GM18867 (cell line): ENCODE data around the gene WDFY1.
A peak's percentile ranks its signal among the peaks of the same experiment; 100 is the strongest.
"Not testable (repeated sequence)": the region's sequence is repeated elsewhere in the genome, so short reads cannot be mapped to it uniquely, and the experiment has no call there.

Experiments used
- ATAC-seq: cut with Tn5 transposase; IDR thresholded peaks from one replicate; pipeline ENCODE4 v1.9.1; 2021; ENCODE audit warnings: mild to moderate bottlenecking, moderate library complexity; ENCODE audit not compliant: unreplicated experiment

Gene WDFY1

DNA sequence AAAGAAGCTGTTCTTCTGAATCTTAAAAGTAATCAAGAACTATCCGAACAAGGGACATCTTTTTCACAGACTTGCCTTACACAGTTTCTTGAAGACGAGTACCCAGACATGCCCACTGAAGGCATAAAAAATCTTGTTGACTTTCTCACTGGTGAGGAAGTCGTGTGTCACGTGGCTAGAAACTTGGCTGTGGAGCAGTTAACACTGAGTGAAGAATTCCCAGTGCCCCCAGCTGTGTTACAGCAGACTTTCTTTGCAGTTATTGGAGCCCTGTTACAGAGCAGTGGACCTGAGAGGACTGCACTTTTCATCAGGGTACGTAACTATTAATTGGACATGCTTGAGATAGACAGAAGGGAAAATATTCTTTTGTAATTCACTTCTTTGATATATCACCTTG, 14.6 kb upstream of the WDFY1 start:
- no peak for ATAC-seq

- ATAC-seq: peak; percentile 82
These were observed 12.1 kb upstream of the WDFY1 start, which contains the start of gene MRPL44 for GRCh38 chr2:223957092-223957851. TSS of gene MRPL44 (plus strand) at chr2:223957463. CDS start at chr2:223957473, 10 bp downstream.

DNA sequence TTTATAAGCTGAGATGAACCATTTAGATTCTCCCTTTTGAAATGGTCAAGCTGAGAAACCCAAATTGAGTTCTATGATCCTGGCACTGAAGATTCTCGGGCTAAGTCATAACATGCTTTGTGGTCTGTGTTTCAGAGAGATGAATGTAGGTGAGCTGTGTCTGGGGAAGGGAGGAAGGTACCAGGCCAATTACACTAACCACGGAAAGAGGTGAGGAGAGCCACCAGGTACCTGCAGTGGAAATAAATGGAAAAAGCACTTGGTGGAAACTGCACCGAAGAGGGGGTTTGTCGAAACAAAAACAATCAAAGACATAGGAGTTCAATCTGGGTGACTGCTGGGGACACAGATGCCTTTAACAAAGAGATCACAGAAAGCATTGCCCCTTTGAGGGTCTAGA, 11.2 kb upstream of the WDFY1 start:
- peak; percentile 38 for ATAC-seq

- ATAC-seq: no peak
These were observed 9.3 kb upstream of the WDFY1 start for GRCh38 chr2:223954401-223954800.

DNA sequence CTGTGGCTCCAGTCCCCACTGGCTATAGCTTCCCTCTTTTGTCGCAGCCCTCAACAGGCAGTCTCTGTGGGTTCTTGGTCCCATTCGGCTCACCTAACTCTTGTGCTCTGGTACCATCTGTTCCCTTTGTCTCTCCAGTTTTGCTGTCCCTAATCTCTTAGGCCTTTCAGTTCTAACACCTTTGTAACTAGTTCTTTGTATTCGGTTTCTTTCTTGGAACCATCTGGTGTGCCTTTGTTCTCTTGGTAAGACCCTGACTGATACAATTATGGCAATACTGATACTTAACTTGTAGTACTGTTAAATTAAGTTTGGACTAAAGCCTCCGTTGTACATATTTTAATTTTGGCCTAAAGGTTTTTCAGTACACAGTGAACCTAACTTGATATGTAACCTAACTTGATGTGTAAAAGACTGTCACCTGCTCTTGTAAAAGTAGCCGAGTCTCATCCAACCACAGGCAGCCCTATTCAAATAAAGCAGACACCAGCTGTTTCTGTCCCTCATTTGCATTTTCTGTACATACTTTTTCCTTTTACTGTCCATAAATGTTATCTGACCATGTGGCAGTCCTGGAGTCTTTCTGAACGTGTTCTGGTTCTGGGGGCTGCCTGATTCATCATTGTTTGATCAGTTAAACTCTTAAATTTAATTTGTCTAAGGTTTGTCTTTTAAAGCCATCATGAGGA, 7.3 kb upstream of the WDFY1 start:
- peak; percentile 59 for ATAC-seq

DNA sequence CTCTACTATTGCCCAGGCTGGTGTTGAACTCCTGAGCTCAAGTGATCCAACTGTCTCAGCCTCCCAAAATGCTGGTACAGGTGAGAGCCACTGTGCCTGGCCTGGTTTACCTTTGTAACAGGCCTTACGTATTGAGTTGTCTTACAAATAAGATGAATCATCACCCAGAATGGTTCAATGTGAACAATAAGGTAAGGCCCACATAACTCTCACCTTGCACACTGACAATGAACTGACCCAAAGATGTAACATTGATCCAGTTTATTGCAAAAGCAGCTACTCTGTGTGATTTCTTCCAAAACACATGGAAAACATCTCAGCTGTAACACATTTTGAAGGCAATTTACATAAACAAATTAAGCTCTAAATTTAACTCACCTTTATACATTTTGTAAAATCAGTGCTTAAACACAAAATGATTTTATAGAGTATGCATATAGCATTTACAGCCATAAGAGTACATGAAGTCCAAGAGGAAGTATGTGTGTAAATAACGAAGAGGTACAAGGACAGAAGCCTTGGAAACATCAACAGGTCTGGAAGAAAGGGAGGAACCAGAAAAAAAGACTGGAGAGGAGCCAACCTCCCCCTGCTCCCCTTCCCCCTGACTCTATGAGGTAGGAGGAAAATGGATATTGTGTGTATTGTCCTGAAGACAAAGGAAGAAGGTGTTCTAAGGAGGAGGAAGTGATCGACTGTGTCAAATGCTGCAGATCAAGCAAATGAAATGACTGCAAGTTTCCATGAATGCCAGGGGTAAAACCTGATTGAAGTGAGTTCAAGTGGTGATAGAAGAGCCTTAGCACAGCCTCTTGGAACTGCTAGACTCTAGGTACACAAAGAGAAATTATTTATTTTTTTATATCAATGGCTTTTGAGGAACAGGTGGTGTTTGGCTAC, 5.6 kb upstream of the WDFY1 start:
- ATAC-seq: no peak

DNA sequence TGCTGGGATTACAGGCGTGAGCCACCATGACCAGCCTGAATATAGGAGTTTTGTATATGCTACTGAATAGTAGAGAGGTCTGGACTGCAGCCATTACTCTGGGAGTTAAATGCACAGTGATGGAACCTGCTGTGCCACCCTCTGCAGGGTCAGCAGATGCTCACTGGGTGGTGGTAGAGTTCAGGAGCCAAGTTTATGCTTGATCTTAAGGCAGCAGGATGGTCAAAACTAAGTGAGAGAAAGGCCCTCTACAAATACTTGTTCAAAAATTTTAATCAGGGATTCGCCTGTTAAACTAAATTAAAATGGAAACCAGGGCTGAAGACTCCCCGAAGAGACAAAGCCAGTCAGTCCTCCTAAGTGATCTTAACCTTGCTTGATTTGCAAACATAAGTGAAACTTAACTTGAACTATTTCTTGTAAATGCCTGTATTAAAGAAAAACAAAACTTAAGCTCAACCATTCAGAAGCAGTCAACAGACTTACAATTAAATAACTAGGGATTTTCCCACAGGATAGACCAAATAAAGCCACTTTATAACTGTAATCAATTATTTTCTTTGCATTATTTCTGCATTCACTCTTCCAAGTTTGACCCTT, 4.2 kb upstream of the WDFY1 start:
- no peak for ATAC-seq

DNA sequence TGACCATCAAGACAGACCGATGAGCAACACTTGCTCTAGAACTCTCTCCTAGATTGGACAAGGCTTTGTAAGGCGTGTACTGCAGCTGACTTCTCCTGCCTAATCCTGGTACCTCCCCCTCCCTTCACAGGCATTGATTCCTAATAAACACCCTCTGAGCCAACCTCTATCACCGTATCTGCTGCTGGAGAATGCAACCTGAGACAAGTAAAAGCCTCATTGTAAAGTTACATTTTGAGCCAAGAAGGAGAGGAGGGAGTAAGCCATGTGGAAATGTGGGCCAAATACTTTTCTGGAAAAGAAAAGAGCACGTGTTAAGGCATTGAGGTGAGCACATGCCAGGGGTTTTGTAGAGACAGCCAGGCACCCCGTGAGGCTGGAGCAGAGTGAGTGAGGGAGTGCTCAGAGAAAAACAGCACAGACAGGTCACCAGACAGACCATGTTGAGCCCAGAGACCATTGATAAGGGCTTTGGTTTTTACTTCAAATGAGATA, 2.6 kb upstream of the WDFY1 start:
- ATAC-seq: no peak

DNA sequence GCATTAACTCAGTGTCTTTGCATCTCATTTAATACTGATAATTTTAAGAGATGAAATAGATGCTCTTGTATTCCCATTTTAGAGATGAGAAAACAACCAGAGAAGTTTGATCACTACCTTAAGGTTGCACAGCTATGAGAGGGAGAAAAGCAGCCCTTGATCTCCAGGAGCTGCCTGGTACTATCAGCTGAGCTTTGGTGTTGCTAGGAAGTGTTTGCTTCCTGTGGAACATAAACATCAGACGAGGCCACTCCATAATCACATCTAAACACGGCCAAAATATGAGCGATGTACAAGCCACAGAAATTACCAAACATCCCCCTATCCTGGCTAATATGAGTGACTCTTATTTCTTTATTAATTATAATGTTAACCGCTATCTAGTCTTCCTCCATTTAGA, 620 bp upstream of the WDFY1 start:
- no peak for ATAC-seq

- ATAC-seq: no peak
These were observed 901 bp downstream of the WDFY1 start for GRCh38 chr2:223944166-223944702.

- no peak for ATAC-seq
These were observed 1.6 kb downstream of the WDFY1 start for GRCh38 chr2:223943561-223944008.

- ATAC-seq: no peak
These were observed 2.0 kb downstream of the WDFY1 start for GRCh38 chr2:223943135-223943534.

DNA sequence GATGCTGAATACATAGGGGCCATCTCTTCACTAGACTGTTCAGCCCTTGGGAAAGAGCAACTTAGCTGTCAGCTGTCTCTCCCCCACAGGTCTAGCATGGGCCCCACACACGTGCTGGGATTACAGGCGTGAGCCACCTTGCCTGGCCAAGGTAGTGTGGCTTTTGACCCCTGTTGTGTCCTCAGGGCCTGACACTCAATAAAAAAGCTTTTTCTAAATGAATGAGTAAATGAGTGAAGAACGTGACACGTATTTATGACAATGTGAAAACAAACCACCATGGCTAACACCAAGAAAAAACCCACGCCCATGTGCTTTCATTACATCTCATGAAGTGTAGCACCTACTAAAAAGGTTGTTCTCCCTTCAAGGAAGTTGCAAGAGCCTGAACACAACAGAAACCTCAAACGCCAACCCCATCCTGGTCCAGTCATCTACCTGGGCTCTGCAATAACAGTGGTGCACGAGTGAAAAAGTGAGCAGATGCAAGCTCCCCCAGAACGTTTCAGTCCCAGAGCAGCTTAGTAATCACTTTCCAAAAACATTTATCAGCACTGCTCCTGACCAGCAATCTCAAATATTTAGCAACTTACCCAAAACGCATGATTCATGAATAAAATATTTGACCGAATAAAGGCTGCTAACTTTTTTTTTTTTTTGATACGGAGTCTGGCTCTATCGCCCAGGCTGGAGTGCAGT, 3.4 kb downstream of the WDFY1 start:
- ATAC-seq: peak; percentile 59

DNA sequence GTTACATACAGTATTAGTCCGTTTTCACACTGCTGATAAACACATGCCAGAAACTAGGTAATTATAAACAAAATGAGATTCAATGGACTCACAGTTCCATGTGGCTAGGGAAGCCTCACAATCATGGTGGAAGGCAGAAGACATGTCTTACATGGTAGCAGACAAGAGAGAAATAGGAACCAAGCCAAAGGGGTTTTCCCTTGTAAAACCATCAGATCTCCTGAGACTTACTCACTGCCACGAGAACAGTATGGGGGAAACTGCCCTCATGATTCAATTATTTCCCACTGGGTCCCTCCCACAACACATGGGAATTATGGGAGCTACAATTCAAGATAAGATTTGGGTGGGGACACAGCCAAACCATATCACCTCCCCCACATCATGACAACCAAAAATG, 5.7 kb downstream of the WDFY1 start:
- ATAC-seq: not testable (repeated sequence)

DNA sequence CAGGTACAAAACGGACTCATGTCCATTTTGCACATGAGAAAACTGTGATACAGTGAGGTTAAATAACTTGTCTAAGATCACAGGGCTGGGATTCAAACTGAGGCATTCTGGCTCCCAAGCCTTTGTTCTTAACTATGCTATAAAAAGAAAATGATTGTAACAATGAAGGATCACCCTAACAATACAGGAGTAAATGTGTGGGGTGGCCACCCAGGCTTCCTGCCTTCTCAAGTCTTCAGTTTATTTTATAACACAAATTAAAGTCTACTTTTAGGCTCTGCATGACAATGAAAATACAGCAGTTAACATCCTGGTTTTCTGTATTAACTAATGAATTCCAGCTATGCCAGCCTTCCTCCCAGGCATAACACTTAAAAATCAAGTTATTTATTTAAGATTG, 7.6 kb downstream of the WDFY1 start:
- no peak for ATAC-seq

DNA sequence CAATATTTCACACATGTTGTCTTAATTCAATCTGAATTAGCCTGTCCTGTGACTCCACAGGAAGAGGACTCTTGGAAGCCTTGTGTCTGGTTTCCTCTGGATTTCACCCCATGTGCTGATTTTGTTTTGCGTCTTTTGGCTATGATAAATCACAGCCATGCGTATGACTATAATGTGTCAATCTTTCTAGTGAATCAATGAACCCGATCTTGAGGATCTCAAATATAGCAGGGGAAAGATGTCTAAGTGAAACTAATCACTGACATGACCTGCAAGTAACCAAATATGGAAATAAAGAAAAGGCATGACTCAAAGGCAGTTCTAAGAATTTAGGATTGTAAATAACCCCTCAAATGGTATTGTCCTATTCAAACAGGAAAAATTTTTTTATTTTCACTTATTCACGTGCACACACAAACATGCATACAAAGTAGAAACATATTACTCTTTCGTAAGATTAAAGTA, 8.2 kb downstream of the WDFY1 start:
- no peak for ATAC-seq

- no peak for ATAC-seq
These were observed 9.5 kb downstream of the WDFY1 start for GRCh38 chr2:223935459-223936125.

DNA sequence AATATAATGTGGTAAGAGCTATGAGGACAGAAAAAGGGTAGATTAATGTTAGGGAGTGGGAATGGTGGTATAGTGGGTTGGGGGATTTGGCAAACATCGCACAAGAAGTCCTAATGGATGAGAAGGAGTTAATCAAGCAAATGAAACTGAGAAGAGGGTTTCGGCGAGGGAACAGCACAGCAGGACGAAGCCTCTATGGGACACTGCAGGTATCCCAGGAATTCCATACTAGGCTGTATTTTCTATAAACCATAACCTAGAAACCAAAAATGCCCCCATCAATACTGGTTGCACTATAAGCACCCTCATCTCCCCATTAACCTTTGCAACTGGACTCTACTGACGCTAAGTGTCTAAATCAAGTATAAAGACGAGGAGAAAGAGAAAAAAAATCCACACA, 10.3 kb downstream of the WDFY1 start:
- ATAC-seq: no peak
